HG02623 (cell line): ENCODE data around the gene NBAS.
A peak's percentile ranks its signal among the peaks of the same experiment; 100 is the strongest.
"Not testable (repeated sequence)": the region's sequence is repeated elsewhere in the genome, so short reads cannot be mapped to it uniquely, and the experiment has no call there.

Experiments used
- ATAC-seq: cut with Tn5 transposase; IDR thresholded peaks from one replicate; pipeline ENCODE4 v1.9.1; 2021; ENCODE audit warnings: moderate library complexity; ENCODE audit not compliant: unreplicated experiment

Gene NBAS

DNA sequence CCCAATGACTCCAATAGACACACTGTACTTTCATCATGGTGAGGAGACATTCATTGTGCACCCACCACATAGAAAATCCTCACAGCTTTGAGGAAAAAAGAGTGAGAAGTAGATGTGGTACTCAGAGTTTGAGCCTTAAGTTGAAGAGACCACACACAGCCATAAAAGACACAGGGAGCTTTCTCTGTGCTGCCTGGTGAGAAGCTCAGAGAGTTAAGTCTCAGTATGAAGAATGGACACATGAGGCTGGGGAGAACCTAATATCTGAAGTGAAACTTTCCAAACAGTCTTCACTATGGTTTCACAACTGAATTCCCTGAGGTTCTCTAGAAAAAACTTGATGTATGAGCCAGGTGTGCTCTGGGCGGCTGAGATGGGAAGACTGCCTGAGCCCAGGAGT lies 237.9 kb downstream of the NBAS start:
- no peak for ATAC-seq

DNA sequence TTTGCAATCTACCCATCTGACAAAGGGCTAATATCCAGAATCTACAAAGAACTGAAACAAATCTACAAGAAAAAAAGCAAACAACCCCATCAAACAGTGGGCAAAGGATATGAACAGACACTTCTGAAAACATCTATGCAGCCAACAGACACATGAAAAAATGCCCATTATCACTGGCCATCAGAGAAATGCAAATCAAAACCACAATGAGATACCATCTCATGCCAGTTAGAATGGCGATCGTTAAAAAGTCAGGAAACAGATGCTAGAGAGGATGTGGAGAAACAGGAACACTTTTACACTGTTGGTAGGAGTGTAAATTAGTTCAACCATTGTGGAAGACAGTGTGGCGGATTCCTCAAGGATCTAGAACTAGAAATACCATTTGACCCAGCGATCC lies 239.7 kb downstream of the NBAS start:
- ATAC-seq, result not testable (repeated sequence)

DNA sequence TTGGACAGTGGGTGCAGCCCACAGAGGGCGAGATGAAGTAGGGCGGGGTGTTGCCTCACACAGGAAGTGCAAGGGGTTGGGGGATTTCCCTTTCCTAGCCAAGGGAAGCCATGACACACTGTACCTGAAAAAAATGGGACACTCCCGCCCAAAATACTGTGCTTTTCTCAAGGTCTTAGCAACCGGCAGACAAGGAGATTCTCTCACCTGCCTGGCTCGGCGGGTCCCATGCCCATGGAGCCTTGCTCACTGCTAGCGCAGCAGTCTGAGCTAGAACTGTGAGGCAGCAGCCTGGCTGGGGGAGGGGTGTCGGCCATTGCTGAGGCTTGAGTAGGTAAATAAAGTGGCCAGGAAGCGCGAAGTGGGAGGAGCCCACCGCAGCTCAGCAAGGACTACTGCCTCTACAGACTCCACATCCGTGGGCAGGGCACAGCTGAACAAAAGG lies 244.7 kb downstream of the NBAS start:
- ATAC-seq, result no peak

DNA sequence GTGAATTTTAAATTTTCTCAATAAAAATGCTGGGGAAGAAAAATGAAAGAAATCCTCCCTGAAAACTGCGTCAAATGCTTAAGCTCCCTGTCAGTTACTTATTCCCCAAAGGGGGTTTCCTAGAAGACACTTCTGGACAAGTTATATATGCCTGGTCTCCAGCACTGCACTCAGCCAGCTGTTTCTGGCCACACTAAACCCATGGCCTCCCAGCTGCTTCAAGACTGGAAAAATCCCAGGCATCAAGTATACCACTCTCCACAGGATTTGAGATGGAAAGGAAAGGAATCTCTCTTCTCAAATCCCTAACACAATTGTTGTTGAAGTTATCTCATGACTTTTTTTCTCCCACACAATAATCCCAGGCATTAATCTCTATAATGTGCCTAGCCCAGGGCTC lies 245.7 kb downstream of the NBAS start:
- no peak for ATAC-seq

DNA sequence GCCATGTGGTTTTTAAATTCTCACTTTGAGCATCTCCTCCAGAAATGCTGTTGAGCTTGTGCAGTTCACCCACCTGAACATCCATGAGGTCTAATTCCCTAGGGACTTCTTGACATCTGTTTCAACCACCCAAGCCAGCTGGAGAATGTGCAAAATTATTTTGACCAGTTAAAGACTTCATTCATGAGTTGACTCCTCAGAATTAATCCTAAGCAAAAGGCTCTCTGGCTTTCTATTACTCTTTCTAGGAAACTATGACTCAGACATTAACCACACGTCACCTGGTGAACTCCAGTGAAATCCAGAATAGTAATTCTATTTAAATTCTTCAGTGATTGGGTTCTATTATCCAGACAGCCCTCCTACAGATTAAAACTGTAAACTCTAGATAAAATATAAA lies 247.5 kb downstream of the NBAS start:
- ATAC-seq, result peak; percentile 54

DNA sequence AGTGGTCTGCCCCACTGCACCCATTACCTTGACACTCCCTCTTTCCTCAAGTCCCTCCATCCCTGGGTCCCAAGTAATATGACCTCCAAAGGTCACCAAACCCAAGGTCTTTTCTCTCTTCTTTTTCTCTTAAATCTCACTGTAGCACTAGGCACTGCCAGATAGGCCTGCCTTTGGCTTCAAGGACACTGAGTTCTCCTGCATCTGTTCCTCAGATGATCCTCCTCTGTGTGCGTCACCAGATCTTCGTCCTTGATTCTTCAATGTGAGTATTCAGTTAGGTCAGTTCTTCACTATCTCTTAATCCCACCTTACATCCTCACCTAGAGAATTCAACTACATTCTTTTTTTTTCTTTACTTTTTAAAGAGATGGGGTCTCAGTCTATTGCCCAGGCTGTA lies 249.2 kb downstream of the NBAS start:
- no peak for ATAC-seq

DNA sequence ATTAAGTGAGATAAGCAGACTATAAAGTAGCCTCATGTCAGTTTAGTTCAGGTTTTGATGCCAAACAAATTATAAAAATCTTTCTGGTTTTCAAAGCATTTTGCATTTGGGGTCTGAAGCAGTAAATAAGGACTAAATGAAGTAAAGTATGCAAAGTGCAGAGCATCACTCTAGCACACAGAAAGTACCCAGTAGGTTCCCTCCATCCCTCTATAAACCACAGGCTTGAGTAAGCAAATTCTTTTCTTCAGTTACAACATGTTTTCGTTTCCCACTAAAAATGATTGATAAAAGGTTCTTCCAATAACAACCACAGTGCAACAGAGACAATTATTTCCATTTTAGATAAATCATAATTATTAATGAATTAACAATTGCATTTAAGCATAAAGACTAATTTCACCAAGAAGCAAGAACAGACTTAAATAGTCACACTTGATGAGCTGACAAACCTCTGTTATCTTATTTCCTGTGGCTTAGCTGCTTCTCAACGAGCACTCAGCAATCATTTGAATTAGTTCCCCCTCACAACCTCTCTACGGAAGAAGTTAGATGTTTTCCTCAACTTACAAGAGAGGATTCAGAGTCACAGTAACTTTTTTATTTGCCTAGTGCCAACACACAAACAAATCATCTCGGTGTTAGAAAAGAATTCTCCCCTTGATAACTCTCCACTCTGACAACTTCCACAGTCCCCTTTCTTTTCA lies 249.8 kb downstream of the NBAS start:
- peak; percentile 65 for ATAC-seq

DNA sequence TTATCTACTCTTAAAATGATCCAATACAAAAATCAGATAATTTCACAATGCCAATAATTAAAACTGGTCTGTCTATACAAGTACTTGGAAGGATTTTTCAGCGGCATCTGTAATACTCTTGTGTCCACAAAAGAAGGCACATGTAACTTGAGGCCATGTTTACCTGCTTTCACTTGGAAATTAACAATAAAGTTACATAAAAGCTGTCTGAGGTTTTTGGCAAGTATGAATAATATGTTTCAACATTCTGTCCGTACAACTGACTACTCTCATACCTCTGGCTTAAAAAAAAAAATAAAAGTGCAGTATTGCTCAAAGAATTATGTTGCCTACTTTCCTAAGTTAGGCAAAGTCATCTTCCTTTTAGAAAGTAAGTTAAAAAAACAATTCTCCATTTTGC lies 253.6 kb downstream of the NBAS start:
- no peak for ATAC-seq

DNA sequence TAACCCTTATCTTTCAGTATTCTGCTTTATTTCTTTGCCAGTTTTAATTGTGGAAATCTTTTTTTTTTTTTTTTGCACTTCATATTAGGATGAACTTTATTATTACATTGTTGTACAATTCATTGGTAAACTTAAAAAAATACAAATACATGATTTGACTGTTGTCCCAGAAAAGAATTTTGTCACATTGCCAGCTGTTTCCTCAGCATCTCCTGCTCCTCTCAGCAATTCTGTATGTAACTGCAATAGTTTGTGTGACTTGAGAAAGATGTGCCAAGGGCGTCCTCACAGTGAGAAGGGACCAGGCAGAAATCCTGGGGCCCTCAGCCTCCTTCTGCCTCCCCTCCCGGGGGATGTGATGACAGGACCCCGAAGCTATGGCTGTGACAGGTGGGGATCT lies 254.4 kb downstream of the NBAS start:
- no peak for ATAC-seq

DNA sequence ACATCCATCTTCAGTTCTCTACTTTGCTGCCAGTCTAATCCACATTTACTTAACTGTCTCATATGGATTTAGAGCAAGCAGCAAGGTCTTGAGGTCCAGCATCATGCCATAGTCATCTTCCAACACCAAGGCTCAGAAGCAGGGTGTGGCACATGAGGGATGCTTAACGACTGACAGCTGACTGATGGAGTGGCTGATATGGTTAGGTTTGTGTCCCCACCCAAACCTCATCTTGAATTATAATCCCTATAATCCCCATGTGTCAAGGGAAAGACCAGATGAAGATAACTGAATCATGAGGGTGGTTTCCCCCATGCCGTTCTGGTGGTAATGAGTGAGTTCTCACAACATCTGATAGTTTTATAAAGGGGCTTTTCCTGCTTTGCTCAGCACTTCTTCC lies 257.3 kb downstream of the NBAS start:
- no peak for ATAC-seq

DNA sequence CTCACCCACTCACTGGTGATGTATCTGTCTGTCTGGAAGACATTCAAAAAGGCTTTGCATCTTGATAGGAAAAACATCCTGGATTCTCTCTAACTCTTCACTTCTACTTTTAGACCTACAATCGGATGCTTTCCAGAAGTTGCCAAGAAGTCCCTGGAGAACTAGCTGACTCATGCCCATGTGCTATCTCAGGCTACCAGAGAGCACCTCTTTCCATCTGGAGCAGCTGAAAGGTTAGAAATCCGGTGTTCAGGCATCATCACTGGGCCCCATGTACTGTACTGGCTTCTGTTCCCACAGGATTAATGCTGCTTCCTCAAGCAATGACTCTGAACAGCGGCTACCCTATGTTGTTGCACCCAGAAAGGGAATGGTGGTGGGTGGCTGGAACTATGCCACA lies 259.0 kb downstream of the NBAS start:
- ATAC-seq, result no peak

DNA sequence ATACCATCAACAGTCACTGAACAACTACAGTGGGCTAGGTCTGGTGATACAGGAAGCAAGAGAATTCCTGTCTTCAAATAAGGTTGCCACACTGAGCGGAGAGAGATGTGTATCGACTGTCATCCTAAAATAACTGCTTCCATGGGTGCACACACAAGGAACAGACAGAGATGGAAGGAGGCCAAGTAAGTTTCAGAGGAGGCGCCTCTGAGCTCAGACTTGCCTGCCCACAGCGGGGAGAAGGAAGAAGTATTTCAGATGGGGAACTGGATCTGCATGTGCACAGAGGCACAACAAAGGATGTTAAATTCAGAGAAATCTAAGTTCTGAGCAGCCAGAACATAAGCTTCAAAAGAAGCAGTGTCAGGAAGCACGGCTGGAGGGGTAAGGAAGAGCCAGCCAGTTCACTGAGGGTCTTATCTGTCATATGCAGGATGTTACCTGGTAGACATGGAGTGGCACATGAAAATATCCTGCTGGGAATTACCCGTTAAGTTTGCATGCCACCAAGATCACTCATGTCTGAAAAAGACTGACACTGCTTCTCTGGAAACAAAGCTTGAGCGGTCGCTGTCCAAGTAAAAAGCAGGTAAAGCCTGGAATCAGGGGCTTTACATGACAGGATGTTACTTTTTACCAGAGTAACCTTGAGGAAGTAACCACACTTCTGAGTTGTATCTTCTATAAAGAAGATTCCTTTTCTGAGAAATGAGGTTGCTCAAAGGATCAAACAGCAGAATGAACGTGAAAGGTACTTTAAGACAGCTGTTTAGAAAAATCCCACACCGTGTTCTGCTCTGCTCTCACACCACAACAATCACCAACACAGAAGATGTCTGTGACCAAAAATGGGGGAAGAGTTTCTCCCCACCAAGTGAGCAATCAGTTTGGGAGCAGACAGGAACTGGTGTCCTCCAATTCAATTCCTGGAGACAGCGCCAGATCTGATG lies 260.2 kb downstream of the NBAS start:
- no peak for ATAC-seq

DNA sequence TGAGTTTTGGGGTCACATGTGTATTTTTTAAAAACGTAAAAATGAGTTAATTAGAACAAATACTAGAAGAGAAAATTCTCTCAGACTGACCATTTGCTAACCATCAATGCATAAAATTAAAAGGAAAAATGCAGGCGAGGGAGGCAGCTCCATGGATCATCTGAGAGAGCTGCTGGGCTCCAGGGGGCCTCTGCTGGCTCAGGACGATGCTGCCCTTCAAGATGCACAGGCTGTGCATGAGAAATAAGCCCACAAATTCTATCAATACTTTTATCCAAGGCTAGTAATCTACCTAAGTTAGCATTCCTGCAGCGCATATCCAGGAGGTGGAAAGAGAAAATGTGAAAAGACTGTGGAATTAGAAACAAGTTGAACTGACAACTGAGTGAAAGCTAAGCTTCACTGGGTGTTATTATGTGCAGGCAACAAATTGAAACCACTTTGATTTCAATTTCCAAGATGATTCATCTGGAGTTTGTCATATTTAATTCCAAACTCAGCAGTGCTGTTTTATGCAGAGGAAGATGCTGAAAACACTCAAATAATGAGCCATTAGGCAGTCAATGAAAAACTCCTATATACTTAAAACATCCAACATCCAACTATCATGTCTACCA lies 261.1 kb downstream of the NBAS start:
- no peak for ATAC-seq

DNA sequence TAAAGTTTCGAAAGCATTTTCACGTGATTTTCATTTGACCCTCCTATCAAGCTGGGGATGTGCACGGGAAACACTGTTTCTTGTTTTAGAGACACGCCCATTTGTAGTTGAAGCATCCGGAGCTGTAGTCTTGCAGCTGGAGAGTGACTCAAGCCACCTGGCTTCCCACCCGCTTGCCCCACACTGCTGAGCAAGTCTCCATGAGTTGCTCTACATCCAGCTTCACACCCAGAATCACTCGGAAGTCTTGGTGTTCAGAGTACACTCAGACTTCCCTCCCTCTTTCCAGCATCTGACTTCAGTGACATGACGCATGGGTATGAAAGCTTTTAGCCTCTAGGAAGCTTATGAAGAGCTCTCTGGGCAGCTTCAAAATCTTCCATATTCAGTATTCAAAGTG lies 262.4 kb downstream of the NBAS start:
- no peak for ATAC-seq

DNA sequence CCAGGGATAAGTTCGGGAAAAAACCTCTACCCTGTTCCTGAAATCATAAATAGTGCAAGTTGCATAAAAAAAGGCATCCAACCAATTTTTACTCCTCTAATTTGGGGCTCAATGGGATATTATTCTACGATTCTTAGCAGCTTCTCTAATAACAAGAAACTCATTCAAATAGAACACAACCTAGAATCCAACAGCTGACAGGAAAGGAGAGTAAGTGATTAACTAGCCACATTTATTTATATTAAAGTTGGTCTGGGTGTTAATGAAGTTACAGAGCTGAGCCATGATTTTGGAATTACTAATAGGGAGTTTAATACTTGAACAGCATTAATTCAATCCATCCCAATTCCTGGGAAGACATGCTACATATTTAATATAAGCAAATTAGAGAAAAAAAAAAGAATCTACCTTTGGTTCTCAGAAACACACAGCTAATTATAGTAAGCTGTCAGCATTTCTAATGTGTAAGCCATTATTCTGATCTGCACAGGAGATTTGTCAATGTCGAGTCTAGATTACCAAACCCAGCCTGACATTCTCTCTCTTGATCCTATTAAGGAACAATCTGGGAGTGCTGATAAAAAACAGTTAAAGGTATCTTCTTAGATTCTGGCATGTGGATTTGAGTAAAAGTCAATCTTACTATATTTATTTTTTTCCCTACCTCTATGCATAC lies 267.7 kb downstream of the NBAS start:
- peak; percentile 50 for ATAC-seq

DNA sequence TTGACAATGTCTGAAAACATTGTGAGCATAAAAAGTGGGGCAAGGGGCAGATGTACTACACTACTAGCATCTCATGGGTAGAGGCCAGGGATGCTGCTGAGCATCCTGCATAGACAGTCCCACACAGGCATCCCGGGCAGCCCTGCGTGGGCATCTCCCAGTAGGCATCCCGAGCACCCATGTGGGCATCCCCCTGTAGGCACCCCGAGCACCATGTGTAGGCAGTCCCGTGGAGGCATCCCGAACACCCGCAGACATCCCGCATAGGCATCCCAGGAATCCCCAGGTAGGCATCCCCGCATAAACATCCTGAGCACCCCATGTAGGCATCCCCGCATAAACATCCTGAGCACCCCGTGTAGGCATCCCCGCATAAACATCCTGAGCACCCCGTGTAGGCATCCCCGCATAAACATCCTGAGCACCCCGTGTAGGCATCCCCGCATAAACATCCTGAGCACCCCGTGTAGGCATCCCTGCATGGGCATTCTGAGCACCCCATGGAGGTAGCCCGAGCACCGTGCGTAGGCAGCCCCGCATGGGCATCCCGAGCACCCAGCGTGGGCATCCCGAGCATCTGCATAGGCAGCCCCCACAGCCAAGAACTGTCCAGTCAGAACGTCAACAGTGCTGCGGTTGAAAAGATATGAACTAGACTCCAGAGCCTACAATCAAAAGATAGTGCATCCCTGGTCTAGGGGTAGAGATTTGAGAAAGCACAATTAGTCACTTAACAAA lies 273.5 kb downstream of the NBAS start:
- ATAC-seq, result no peak

DNA sequence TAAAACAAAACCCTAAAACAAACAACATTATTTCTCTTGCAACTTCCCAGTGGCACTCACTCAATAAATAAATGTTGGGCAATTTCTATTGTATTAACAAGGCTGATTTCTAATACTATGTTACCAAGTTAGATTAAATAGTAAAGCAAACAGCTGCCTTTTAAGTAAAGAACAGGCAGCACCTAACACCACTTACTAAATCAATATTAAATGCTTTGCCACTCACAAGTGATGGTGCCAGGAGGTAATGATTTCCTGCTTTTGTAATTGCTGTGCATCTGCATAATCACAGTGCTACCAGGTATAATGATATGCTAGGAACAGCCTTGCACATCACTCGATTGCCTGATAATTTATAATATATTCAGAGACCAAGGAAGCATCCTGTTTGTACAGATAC lies 276.5 kb downstream of the NBAS start:
- no peak for ATAC-seq

DNA sequence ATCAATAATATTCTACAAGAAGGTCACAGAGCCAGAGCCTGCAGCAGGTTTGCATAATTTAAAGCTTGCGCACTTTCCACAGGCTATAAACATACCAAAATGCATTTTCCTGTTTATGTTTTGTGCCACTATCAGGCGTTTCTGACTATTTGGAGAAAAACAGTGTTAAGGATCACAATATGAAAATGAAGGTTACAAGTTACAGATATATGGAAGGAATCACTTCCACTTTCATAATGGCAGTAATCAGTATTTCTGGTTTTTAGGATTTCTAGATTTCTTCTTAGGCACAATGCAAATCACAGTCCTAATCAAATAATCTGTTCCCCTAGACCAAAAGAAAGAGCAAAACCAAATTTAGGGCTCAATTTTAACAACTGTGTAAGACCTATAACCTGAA lies 279.5 kb downstream of the NBAS start:
- no peak for ATAC-seq

DNA sequence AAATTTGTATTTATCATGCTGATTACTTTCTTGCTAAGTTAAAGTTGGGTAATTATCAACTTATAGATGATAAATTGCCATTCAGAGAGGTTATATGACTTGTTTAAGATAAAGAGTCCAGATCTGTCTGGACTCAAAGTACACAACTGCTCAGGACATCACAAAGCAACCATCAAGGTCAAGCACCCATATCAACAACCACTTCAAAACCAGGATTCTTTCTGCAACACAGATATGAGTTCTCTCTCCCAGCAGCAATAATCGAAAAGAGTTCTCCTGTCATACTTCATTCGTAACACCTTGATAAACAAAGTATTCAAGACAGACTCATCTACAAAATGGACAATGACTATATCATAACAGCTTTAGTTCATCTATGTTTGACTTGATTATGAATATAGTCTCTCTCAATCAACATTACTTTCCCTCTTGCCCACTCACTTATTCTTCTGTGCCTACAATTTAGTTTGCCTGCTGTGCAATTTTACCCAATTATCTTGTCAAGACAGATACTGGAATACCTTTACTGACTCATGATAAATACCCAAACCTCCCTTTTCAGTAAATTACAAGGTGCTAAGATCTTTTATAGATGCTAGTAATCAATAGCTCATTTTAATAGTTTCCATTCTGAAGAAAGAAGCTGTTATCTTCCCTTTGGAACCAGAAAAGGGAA lies 281.8 kb downstream of the NBAS start:
- ATAC-seq, result no peak

DNA sequence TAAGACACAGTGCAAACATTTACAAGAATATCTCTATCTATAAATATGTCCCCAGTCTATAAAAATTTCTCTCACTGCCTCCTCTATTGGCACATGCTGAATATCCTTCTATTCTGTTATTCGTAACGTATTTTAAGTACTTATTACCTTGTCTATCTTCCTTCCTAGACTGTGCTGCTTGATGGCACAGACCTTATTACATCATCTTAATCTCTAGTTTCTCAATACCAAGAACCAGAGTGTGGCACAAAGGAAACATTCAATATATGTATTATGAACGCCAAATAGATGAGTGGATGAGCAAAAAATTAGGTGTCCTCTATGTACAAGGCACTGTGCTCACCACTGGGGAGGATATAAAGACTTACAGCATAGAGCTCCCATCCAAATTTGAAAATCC lies 282.8 kb downstream of the NBAS start:
- no peak for ATAC-seq
